ENCODE data around the gene IL24. TPM values are rescaled to one million over a fixed set of nuclear protein-coding genes. Genes with fewer than 3 reads are reported as not detected.

IL24 gene
- polyA plus RNA-seq, 1 donor, result 0.14 TPM

- no peak for DNase-seq (ENCODE audit: low read depth)
Observed at GRCh38 chr1:206880314-206880713, 16.9 kb upstream of the IL24 start.

- no peak for DNase-seq (ENCODE audit: low read depth)
Observed at GRCh38 chr1:206882555-206882954, 14.7 kb upstream of the IL24 start.

GRCh38 chr1:206883160-206883559, 14.1 kb upstream of the IL24 start:
- DNase-seq (ENCODE audit: low read depth), result no peak

GRCh38 chr1:206883876-206884275, 13.4 kb upstream of the IL24 start:
- DNase-seq (ENCODE audit: low read depth), result no peak

GRCh38 chr1:206885341-206886060, 11.7 kb upstream of the IL24 start:
- DNase-seq (ENCODE audit: low read depth), result no peak

GRCh38 chr1:206886831-206887230, 10.4 kb upstream of the IL24 start:
- no peak for DNase-seq (ENCODE audit: low read depth)

- DNase-seq (ENCODE audit: low read depth), result no peak
Observed at GRCh38 chr1:206887701-206888100, 9.5 kb upstream of the IL24 start.

GRCh38 chr1:206890125-206891060, 6.8 kb upstream of the IL24 start:
- no peak for DNase-seq (ENCODE audit: low read depth)

- no peak for DNase-seq (ENCODE audit: low read depth)
Observed at GRCh38 chr1:206891412-206891811, 5.8 kb upstream of the IL24 start.

GRCh38 chr1:206892351-206892984, 4.8 kb upstream of the IL24 start:
- no peak for DNase-seq (ENCODE audit: low read depth)

GRCh38 chr1:206893380-206893779, 3.9 kb upstream of the IL24 start:
- DNase-seq (ENCODE audit: low read depth), result no peak

GRCh38 chr1:206895325-206895724, 1.9 kb upstream of the IL24 start:
- no peak for DNase-seq (ENCODE audit: low read depth)

GRCh38 chr1:206895837-206896242, 1.4 kb upstream of the IL24 start:
- DNase-seq (ENCODE audit: low read depth), result no peak

GRCh38 chr1:206896261-206896660, 982 bp upstream of the IL24 start:
- DNase-seq (ENCODE audit: low read depth), result no peak

GRCh38 chr1:206898089-206898914, 1.1 kb downstream of the IL24 start:
- no peak for DNase-seq (ENCODE audit: low read depth)

- DNase-seq (ENCODE audit: low read depth), result no peak
Observed at GRCh38 chr1:206898915-206899431, 1.7 kb downstream of the IL24 start.

GRCh38 chr1:206899717-206900116, 2.5 kb downstream of the IL24 start:
- DNase-seq (ENCODE audit: low read depth), result no peak

GRCh38 chr1:206900149-206900548, 2.9 kb downstream of the IL24 start:
- DNase-seq (ENCODE audit: low read depth), result no peak

GRCh38 chr1:206901944-206902343, 4.7 kb downstream of the IL24 start:
- DNase-seq (ENCODE audit: low read depth), result no peak

- DNase-seq (ENCODE audit: low read depth), result no peak
Observed at GRCh38 chr1:206902702-206903101, 5.5 kb downstream of the IL24 start.

GRCh38 chr1:206903687-206904086, 6.4 kb downstream of the IL24 start:
- DNase-seq (ENCODE audit: low read depth), result no peak
